Tibial nerve (tissue), 4 donors: ENCODE measurements around the gene ING1. TPM values are rescaled to one million over a fixed set of nuclear protein-coding genes. Genes with fewer than 3 reads are reported as not detected.
"Not testable (repeated sequence)": the region's sequence is repeated elsewhere in the genome, so short reads cannot be mapped to it uniquely, and the experiment has no call there.

ENCODE experiments used
- DNase-seq, 2 donors: peaks; one replicate each; pipeline ENCODE4 v3.0.0-alpha.2; 2019; ENCODE audit warnings: low spot score in 2 of 2
- H3K27ac ChIP-seq, 4 donors: fragments of 200-600 bp; sonication (generic) in 3 of 4; one replicate each; pipeline ENCODE4 v1.5.1; 2017 to 2019; ENCODE audit warnings: mild to moderate bottlenecking in 1 of 4
- H3K27me3 ChIP-seq, 2 donors: fragments of 200-600 bp; sonication (generic) in 1 of 2; one replicate each; pipeline versions ENCODE4 v1.5.1 to v1.6.0; 2017 to 2019
- H3K36me3 ChIP-seq, 3 donors: fragments of 200-600 bp; sonication (generic); one replicate each; pipeline ENCODE4 v1.5.1; 2018 to 2019
- H3K4me1 ChIP-seq, 4 donors: fragments of 200-600 bp; sonication (generic) in 3 of 4; one replicate each; pipeline ENCODE4 v1.5.1; 2017 to 2019
- H3K4me3 ChIP-seq, 4 donors: fragments of 200-600 bp; sonication (generic) in 3 of 4; one replicate each; pipeline ENCODE4 v1.5.1; 2017 to 2019; ENCODE audit warnings: mild to moderate bottlenecking in 1 of 4, moderate library complexity in 1 of 4
- H3K9me3 ChIP-seq, 4 donors: fragments of 200-600 bp; sonication (generic) in 3 of 4; one replicate each; pipeline ENCODE4 v1.5.1; 2017 to 2019
- EP300 ChIP-seq, 2 donors: sonication (generic); formaldehyde crosslinking; IDR thresholded peaks; one replicate each; pipeline ENCODE4 v1.6.1; 2017; ENCODE audit warnings: antibody characterized with exemption in 2 of 2, mild to moderate bottlenecking in 1 of 2
- POLR2A ChIP-seq, 2 donors: fragments of 450-650 bp; IDR thresholded peaks; one replicate each; pipeline ENCODE4 v1.6.1; 2017; ENCODE audit warnings: antibody characterized with exemption in 2 of 2, mild to moderate bottlenecking in 2 of 2, moderate library complexity in 2 of 2
- WGBS, 2 donors: methylation state at CpG; one replicate each; pipeline ENCODE4 v1.1.5; 2018; 5-methylcytosine and 5-hydroxymethylcytosine counted together
- total RNA-seq, 4 donors: library from RNA; depleted of rRNA; stranded (reverse); fragments of >200 nt; gene quantifications; one replicate each; pipeline ENCODE4 v1.1.0, GENCODE V29; 2016
- TF ChIP-seq, protein P1 (sequence below), 5 experiments: fragments of 200-600 bp in 3 of 5; fragments of 450-650 bp in 2 of 5; sonication (generic) in 3 of 5; IDR thresholded peaks; one replicate each; pipeline ENCODE4 v1.5.1; 2016 to 2019; ENCODE audit warnings: antibody characterized with exemption in 5 of 5, mild to moderate bottlenecking in 3 of 5, moderate library complexity in 2 of 5

The ING1 gene
- total RNA-seq, 4 donors from 2014 or later = 23.6 to 32.2 (median 28.3) TPM

GRCh38 chr13:110700641-110701040, 12.9 kb upstream of the ING1 start:
- no peaks in the 10 kb centered on the region for H3K9me3 ChIP-seq
- H3K27me3 ChIP-seq = no peaks in the 10 kb centered on the region
- TF ChIP-seq POLR2A (IDR thresholded peaks at IDR 0.05) = no peak
- TF ChIP-seq EP300 (IDR thresholded peaks at IDR 0.05) = no peak
- TF ChIP-seq, protein P1, sequence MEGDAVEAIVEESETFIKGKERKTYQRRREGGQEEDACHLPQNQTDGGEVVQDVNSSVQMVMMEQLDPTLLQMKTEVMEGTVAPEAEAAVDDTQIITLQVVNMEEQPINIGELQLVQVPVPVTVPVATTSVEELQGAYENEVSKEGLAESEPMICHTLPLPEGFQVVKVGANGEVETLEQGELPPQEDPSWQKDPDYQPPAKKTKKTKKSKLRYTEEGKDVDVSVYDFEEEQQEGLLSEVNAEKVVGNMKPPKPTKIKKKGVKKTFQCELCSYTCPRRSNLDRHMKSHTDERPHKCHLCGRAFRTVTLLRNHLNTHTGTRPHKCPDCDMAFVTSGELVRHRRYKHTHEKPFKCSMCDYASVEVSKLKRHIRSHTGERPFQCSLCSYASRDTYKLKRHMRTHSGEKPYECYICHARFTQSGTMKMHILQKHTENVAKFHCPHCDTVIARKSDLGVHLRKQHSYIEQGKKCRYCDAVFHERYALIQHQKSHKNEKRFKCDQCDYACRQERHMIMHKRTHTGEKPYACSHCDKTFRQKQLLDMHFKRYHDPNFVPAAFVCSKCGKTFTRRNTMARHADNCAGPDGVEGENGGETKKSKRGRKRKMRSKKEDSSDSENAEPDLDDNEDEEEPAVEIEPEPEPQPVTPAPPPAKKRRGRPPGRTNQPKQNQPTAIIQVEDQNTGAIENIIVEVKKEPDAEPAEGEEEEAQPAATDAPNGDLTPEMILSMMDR (IDR thresholded peaks at IDR 0.05) = no peak
- 77 to 80% methylated on average over 8 of the region's 8 CpGs for WGBS, 2 donors
- H3K27ac ChIP-seq = no peak overlapping the region
- no peak for DNase-seq
- no peak overlapping the region for H3K4me3 ChIP-seq
- H3K4me1 ChIP-seq = peaks cover 0 to 35% (median 19%) of the 10 kb centered on the region in 4 donors
- peaks cover 0 to 58% (median 4%) of the 10 kb centered on the region in 3 donors for H3K36me3 ChIP-seq

DNA sequence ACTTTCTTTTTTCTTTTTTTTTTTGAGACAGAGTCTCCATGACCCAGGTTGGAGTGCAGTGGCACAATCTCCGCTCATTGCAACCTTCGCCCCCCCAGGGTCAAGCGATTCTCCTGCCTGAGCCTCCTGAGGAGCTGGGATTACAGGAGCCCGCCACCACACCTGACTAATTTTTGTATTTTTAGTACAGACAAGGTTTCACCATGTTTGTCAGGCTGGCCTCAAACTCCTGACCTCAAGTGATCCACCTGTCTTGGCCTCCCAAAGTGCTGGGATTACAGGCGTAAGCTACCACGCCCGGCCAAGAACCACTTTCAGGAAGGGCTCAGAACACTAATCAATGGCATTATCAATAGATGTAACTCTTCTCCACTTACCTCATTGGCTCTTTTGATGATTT, 12.4 kb upstream of the ING1 start:
- 94 to 96% methylated on average over 7 of the region's 7 CpGs for WGBS, 2 donors
- H3K27me3 ChIP-seq, H3K4me3 ChIP-seq, H3K27ac ChIP-seq, DNase-seq, H3K9me3 ChIP-seq: not testable (repeated sequence)
- Histone ChIP-seq H3K4me1 (peaks cover 0 to 35% (median 19%) of the 10 kb centered on the region in 4 donors), H3K36me3 (peaks cover 0 to 55% (median 4%) of the 10 kb centered on the region in 3 donors)

DNA sequence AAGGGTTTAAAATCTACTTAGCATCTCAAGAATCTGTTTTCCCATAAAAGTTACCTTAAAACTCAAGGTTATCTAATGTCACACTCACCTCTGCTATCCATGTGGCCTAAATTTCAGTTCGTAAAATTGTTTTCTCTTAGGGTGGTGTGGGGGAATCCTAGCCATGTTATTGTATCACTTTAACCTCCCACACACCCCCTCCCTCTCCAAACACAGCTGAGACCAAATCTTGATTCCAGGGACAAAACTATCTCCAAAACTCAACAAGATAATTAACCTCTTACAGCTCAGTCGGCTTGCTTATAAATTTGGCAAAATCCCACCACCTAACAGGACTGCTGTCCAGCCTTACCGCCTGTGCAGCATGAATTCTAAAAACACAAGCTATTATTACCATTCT, 11.4 kb upstream of the ING1 start:
- H3K36me3 ChIP-seq = peaks cover 0 to 49% (median 4%) of the 10 kb centered on the region in 3 donors
- no peak overlapping the region for H3K4me3 ChIP-seq
- peaks cover 0 to 44% (median 21%) of the 10 kb centered on the region in 4 donors for H3K4me1 ChIP-seq
- no peaks in the 10 kb centered on the region for H3K9me3 ChIP-seq
- H3K27ac ChIP-seq = peak overlapping the region in 1 of 4 donors; percentile 39
- DNase-seq = no peak
- TF ChIP-seq EP300 (IDR thresholded peaks at IDR 0.05) = no peak
- TF ChIP-seq, protein P1 (IDR thresholded peaks at IDR 0.05) = no peak
- no peak for TF ChIP-seq POLR2A (IDR thresholded peaks at IDR 0.05)
- H3K27me3 ChIP-seq = no peaks in the 10 kb centered on the region
- WGBS, 2 donors = 21 to 29% methylated on average over 3 of the region's 3 CpGs

GRCh38 chr13:110702591-110703526, 10.6 kb upstream of the ING1 start:
- TF ChIP-seq POLR2A (IDR thresholded peaks at IDR 0.05) (no peak), EP300 (IDR thresholded peaks at IDR 0.05) (no peak)
- TF ChIP-seq, protein P1 (IDR thresholded peaks at IDR 0.05) = no peak
- Histone ChIP-seq H3K9me3 (no peaks in the 10 kb centered on the region), H3K27me3 (no peaks in the 10 kb centered on the region), H3K4me3 (no peak overlapping the region), H3K27ac (peak overlapping the region in 2 of 4 donors; percentile 29 to 39), H3K4me1 (peaks cover 0 to 50% (median 21%) of the 10 kb centered on the region in 4 donors), H3K36me3 (peaks cover 0 to 41% (median 4%) of the 10 kb centered on the region in 3 donors)
- no peak for DNase-seq
- 45 to 49% methylated on average over 15 of the region's 15 CpGs for WGBS, 2 donors

- Histone ChIP-seq H3K4me1 (peaks cover 0 to 54% (median 21%) of the 10 kb centered on the region in 4 donors), H3K27me3 (no peaks in the 10 kb centered on the region), H3K36me3 (peaks cover 0 to 16% (median 0%) of the 10 kb centered on the region in 3 donors), H3K4me3 (peak overlapping the region; percentile 61 to 84 (median 72)), H3K27ac (peak overlapping the region; percentile 63 to 88 (median 83)), H3K9me3 (no peaks in the 10 kb centered on the region)
- TF ChIP-seq EP300 (IDR thresholded peaks at IDR 0.05) (no peak), POLR2A (IDR thresholded peaks at IDR 0.05) (no peak)
- TF ChIP-seq, protein P1 (IDR thresholded peaks at IDR 0.05) = no peak
- WGBS, 2 donors = 3 to 6% methylated on average over 12 of the region's 12 CpGs
- DNase-seq = no peak
These were observed 8.1 kb upstream of the ING1 start for GRCh38 chr13:110705356-110705825.
